RWPE2 (cell line): ENCODE results near the gene CCDC187.
A peak's percentile ranks its signal among the peaks of the same experiment; 100 is the strongest.

ENCODE experiments used
- ATAC-seq: fragments of 200-7000 bp; cut with Tn5 transposase; 3 replicates; pipeline ENCODE4 v1.9.1; 2021; ENCODE audit warnings: low read depth
- DNase-seq: peaks from one replicate; pipeline ENCODE4 v3.0.0-alpha.2; 2020; ENCODE audit warnings: low spot score
- H3K27ac ChIP-seq: fragments of 450-650 bp; 2 replicates; pipeline ENCODE4 v1.5.1; 2017; ENCODE audit warnings: mild to moderate bottlenecking; ENCODE audit not compliant: poor library complexity, severe bottlenecking
- H3K27me3 ChIP-seq: fragments of 250-450 bp; sonication (Bioruptor Pico); 2 replicates; pipeline ENCODE4 v1.5.1; 2021; ENCODE audit warnings: mild to moderate bottlenecking, moderate library complexity; ENCODE audit not compliant: insufficient read depth, poor library complexity, severe bottlenecking
- H3K36me3 ChIP-seq: fragments of 250-450 bp; sonication (Bioruptor Pico); 2 replicates; pipeline ENCODE4 v1.5.1; 2020; ENCODE audit warnings: low read depth, mild to moderate bottlenecking, moderate library complexity
- H3K4me1 ChIP-seq: fragments of 250-450 bp; sonication (Bioruptor Pico); 2 replicates; pipeline ENCODE4 v1.5.1; 2021; ENCODE audit warnings: mild to moderate bottlenecking, moderate library complexity; ENCODE audit not compliant: insufficient read depth, poor library complexity, severe bottlenecking
- H3K4me3 ChIP-seq: fragments of 250-450 bp; sonication (Bioruptor Pico); 2 replicates; pipeline ENCODE4 v1.5.1; 2021; ENCODE audit warnings: mild to moderate bottlenecking, moderate library complexity; ENCODE audit not compliant: severe bottlenecking
- H3K9me3 ChIP-seq: fragments of 250-450 bp; sonication (Bioruptor Pico); 2 replicates; pipeline ENCODE4 v1.5.1; 2021; ENCODE audit warnings: mild to moderate bottlenecking, moderate library complexity; ENCODE audit not compliant: severe bottlenecking
- TF ChIP-seq, protein P1 (sequence below): fragments of 450-650 bp; IDR thresholded peaks from one replicate; pipeline ENCODE4 v1.5.1; 2017; ENCODE audit warnings: mild to moderate bottlenecking, moderate library complexity; ENCODE audit not compliant: poor library complexity, severe bottlenecking

Gene CCDC187

DNA sequence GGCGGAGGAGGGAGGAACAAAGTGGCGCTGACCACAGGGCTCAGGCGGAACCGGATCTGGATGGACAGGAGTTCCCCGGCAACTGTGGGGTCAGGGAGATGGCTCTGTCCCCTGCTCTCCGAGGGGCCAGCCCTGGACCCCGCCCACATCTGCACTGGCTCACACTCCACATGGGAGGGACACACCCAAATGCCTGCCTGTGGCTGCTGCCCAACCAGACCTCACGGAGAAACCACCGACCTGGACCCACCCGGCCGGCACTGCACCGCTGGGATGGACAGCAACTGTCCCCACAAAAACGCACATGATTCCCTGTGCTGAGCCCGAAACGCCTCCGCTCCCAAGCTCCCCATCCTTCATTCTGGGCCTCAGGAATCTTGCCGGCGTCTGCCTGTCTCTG lies 4.8 kb downstream of the CCDC187 start:
- no peaks in the 10 kb centered on the region for H3K36me3 ChIP-seq
- ATAC-seq (no peak), DNase-seq (no peak)
- TF ChIP-seq, protein P1, sequence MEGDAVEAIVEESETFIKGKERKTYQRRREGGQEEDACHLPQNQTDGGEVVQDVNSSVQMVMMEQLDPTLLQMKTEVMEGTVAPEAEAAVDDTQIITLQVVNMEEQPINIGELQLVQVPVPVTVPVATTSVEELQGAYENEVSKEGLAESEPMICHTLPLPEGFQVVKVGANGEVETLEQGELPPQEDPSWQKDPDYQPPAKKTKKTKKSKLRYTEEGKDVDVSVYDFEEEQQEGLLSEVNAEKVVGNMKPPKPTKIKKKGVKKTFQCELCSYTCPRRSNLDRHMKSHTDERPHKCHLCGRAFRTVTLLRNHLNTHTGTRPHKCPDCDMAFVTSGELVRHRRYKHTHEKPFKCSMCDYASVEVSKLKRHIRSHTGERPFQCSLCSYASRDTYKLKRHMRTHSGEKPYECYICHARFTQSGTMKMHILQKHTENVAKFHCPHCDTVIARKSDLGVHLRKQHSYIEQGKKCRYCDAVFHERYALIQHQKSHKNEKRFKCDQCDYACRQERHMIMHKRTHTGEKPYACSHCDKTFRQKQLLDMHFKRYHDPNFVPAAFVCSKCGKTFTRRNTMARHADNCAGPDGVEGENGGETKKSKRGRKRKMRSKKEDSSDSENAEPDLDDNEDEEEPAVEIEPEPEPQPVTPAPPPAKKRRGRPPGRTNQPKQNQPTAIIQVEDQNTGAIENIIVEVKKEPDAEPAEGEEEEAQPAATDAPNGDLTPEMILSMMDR, result no peak
- no peaks in the 10 kb centered on the region for H3K9me3 ChIP-seq
- no peaks in the 10 kb centered on the region for H3K27me3 ChIP-seq
- peaks cover 5% of the 10 kb centered on the region for H3K4me1 ChIP-seq
- H3K4me3 ChIP-seq, result no peak overlapping the region
- no peak overlapping the region for H3K27ac ChIP-seq

DNA sequence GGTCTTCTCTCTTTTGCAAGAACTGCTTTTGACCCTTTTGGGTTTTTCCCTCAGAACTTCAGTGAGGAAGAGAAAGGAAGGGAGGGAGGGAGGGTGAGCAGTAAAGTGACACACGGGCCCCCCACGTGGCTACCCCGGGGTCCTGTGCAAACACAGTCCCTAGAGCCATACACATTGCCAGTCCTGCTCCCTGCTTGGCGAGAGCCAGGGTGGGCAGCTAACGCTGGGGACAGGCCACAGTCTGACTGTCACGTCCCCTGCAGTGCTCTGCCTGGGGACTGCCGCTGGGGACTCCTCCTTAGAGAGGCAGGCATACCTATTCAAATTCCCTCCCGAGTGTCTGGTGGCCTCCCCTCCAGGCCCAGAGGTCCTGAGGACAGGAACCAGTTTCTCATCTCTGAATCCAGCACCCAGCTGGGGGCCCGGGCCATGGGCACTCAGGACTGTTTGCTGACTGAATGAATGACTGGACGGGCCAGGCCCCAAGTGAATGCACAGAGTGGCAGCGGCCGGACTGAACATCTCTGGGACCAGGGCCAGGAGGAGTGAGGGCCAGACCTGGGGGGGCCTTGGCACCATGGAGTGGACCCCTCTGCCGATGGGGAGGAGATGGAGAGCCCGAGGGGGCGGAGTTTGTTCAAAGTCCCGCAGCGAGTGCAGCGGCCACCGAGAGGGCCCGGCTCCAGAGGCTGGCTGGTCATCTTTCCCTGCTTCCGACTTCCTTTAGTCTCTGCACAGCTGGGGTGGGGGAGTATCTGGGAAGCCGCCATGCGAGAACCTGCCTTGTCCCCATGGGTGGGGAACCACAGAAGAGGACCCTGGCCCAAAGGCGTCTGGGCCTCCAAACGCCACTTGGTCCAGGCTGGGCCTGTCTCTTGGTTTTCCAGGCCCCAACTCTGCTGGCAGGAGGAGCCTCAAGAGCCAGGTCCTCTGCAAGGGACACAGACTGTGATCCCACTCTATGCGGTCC lies 5.8 kb downstream of the CCDC187 start:
- no peaks in the 10 kb centered on the region for H3K27me3 ChIP-seq
- H3K4me1 ChIP-seq, result peaks cover 5% of the 10 kb centered on the region
- DNase-seq (no peak), ATAC-seq (no peak)
- no peak overlapping the region for H3K4me3 ChIP-seq
- no peak overlapping the region for H3K27ac ChIP-seq
- TF ChIP-seq, protein P1, result no peak
- no peaks in the 10 kb centered on the region for H3K36me3 ChIP-seq
- no peaks in the 10 kb centered on the region for H3K9me3 ChIP-seq

DNA sequence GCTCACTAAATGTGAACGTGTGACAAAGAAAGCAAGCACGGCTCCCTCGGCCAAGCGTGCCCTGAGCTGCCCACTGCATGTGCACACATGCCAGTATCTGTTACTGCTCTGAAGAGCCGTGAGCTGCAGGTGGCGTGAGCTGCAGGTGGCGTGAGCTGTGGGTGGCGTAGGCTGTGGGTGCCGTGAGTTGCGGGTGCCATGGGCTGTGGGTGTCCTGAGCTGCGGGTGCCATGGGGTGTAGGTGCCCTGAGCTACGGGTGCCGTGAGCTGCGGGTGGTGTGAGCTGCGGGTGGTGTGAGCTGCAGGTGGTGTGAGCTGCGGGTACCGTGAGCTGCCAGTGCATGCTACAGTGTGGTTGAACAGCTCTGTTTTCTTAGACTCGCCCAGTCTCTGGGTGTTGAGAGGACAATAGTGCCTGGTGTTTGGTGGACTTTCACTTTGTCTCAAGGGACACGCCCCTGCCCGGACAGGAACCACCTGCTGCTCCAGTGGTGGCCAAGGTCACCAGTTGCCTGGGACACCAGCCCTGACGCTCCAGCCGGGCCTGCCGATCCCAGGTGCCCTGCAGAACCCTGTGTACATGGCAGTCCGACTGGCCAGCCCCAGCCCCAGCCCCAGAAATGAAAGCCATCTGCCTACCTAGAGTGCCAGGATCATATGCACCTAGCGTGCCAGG lies 6.7 kb downstream of the CCDC187 start:
- H3K27me3 ChIP-seq, result peaks cover 6% of the 10 kb centered on the region
- TF ChIP-seq, protein P1, result no peak
- peaks cover 5% of the 10 kb centered on the region for H3K4me1 ChIP-seq
- H3K27ac ChIP-seq, result no peak overlapping the region
- DNase-seq (no peak), ATAC-seq (peak; percentile 49; the same call in 2 of the 3 replicates)
- H3K4me3 ChIP-seq, result no peak overlapping the region
- no peaks in the 10 kb centered on the region for H3K9me3 ChIP-seq
- no peaks in the 10 kb centered on the region for H3K36me3 ChIP-seq

DNA sequence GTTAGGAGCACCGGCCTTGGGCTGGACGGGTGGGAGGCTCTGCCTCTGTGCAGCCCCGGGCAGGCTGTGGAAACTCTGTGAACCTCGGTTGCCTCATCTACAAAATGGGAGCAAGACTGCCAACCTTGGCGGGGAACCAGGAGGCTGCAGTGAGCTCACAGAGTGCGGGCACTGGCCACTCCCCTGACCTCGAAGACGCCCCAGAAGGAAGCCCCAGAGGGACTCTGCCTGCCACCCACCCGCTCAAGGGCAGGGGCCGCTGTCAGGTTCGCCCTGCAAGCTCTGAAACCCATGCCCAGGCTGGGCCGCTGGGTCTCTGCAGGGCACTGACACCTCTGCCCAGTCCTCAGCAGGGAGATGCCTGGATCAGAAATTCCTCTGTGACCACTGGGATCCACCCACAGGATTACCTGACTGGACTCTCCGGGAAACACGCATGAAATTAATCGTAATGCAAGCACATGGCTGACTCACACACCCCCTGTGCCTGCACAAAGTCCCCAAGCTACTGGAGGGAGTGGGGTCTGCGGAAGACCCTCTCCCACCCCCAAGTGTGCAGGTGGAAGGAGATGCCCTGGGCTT lies 7.4 kb downstream of the CCDC187 start:
- DNase-seq, result no peak
- Histone ChIP-seq H3K27me3 (peaks cover 7% of the 10 kb centered on the region), H3K4me3 (no peak overlapping the region), H3K9me3 (no peaks in the 10 kb centered on the region), H3K36me3 (no peaks in the 10 kb centered on the region), H3K4me1 (peaks cover 5% of the 10 kb centered on the region), H3K27ac (no peak overlapping the region)
- TF ChIP-seq, protein P1, result no peak
- peak; percentile 50 for ATAC-seq
